ENCODE data around the gene SLC66A1.

SLC66A1 gene

DNA sequence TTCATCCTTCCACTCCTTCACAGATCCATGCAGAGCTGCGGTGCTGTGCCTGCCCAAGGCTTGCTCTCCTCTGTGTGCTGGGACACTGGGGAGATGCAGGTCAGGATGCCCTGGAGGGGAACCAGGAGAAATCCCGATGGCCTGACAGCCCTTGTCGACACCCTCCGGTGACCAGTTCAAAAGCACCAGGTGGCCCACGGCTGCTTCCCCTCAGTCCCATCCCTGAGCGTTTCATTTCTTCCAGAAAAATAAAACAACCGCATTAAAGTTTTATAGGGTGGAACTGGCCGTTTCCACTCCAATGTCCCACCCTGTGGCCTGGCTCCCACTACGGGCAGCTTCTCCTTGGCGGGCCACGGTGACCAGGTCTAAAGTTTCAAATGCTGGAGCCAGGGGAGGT is 48.3 kb downstream of the SLC66A1 start:
- Histone ChIP-seq H3K27ac (ENCODE audit: low read length) (no peak overlapping the region), H3K27me3 (ENCODE audit: control insufficient read depth, insufficient read depth, low read length) (no peaks in the 10 kb centered on the region), H3K9ac (ENCODE audit: low read length) (no peak overlapping the region), H3K4me1 (ENCODE audit: control insufficient read depth, low read depth, low read length) (no peaks in the 10 kb centered on the region), H3K36me3 (ENCODE audit: control insufficient read depth, low read depth, low read length) (peaks cover 17% of the 10 kb centered on the region), H3K4me3 (ENCODE audit: low read length) (no peak overlapping the region), H3K9me3 (ENCODE audit: control insufficient read depth, low read depth, low read length) (no peaks in the 10 kb centered on the region)

GRCh38 chr1:19360843-19361610 is 48.9 kb downstream of the SLC66A1 start:
- Histone ChIP-seq H3K4me1 (ENCODE audit: control insufficient read depth, low read depth, low read length) (no peaks in the 10 kb centered on the region), H3K36me3 (ENCODE audit: control insufficient read depth, low read depth, low read length) (peaks cover 11% of the 10 kb centered on the region), H3K9me3 (ENCODE audit: control insufficient read depth, low read depth, low read length) (no peaks in the 10 kb centered on the region), H3K27me3 (ENCODE audit: control insufficient read depth, insufficient read depth, low read length) (no peaks in the 10 kb centered on the region), H3K9ac (ENCODE audit: low read length) (no peak overlapping the region), H3K4me3 (ENCODE audit: low read length) (no peak overlapping the region), H3K27ac (ENCODE audit: low read length) (no peak overlapping the region)

- H3K9ac ChIP-seq (ENCODE audit: low read length) = no peak overlapping the region
- H3K27ac ChIP-seq (ENCODE audit: low read length) = no peak overlapping the region
- no peak overlapping the region for H3K4me3 ChIP-seq (ENCODE audit: low read length)
- peaks cover 6% of the 10 kb centered on the region for H3K36me3 ChIP-seq (ENCODE audit: control insufficient read depth, low read depth, low read length)
- H3K27me3 ChIP-seq (ENCODE audit: control insufficient read depth, insufficient read depth, low read length) = no peaks in the 10 kb centered on the region
- H3K4me1 ChIP-seq (ENCODE audit: control insufficient read depth, low read depth, low read length) = no peaks in the 10 kb centered on the region
- H3K9me3 ChIP-seq (ENCODE audit: control insufficient read depth, low read depth, low read length) = no peaks in the 10 kb centered on the region
Measured at GRCh38 chr1:19361611-19362147, 49.6 kb downstream of the SLC66A1 start.

DNA sequence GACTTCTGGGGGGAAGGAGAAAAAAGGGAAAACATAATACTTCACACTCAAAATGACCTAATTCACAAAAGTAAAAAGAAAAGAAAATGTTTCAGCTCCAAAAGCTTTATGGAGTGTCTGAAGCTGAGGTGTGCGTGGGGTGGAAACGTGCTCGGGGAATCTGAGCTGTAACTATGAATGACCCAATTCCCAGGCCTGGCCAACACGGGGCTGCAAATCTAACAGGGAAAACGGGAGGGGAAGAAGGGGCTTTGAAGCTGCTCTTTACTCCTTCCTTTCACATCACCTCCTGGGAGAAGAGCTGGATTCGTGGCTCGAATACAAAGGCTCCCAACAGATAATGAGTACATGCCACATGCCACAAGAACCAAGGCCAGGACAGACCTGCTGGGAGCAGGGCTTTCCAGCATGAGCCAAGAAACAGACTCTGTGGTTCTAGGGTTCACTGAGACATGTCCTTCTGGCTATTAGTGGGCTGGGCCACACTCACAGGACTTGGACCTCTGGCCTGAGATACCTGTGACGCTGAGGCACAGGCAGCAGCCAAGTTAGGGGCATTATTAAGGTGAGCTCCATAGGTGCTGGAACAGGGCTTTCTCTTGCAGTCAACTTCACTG is 51.5 kb downstream of the SLC66A1 start:
- H3K9ac ChIP-seq (ENCODE audit: low read length) = no peak overlapping the region
- no peak overlapping the region for H3K4me3 ChIP-seq (ENCODE audit: low read length)
- no peaks in the 10 kb centered on the region for H3K36me3 ChIP-seq (ENCODE audit: control insufficient read depth, low read depth, low read length)
- no peaks in the 10 kb centered on the region for H3K9me3 ChIP-seq (ENCODE audit: control insufficient read depth, low read depth, low read length)
- H3K27me3 ChIP-seq (ENCODE audit: control insufficient read depth, insufficient read depth, low read length) = no peaks in the 10 kb centered on the region
- H3K4me1 ChIP-seq (ENCODE audit: control insufficient read depth, low read depth, low read length) = no peaks in the 10 kb centered on the region
- H3K27ac ChIP-seq (ENCODE audit: low read length) = no peak overlapping the region

GRCh38 chr1:19365721-19366120 is 53.6 kb downstream of the SLC66A1 start:
- Histone ChIP-seq H3K4me1 (ENCODE audit: control insufficient read depth, low read depth, low read length) (no peaks in the 10 kb centered on the region), H3K27ac (ENCODE audit: low read length) (no peak overlapping the region), H3K36me3 (ENCODE audit: control insufficient read depth, low read depth, low read length) (no peaks in the 10 kb centered on the region), H3K4me3 (ENCODE audit: low read length) (no peak overlapping the region), H3K9me3 (ENCODE audit: control insufficient read depth, low read depth, low read length) (no peaks in the 10 kb centered on the region), H3K9ac (ENCODE audit: low read length) (no peak overlapping the region), H3K27me3 (ENCODE audit: control insufficient read depth, insufficient read depth, low read length) (no peaks in the 10 kb centered on the region)

DNA sequence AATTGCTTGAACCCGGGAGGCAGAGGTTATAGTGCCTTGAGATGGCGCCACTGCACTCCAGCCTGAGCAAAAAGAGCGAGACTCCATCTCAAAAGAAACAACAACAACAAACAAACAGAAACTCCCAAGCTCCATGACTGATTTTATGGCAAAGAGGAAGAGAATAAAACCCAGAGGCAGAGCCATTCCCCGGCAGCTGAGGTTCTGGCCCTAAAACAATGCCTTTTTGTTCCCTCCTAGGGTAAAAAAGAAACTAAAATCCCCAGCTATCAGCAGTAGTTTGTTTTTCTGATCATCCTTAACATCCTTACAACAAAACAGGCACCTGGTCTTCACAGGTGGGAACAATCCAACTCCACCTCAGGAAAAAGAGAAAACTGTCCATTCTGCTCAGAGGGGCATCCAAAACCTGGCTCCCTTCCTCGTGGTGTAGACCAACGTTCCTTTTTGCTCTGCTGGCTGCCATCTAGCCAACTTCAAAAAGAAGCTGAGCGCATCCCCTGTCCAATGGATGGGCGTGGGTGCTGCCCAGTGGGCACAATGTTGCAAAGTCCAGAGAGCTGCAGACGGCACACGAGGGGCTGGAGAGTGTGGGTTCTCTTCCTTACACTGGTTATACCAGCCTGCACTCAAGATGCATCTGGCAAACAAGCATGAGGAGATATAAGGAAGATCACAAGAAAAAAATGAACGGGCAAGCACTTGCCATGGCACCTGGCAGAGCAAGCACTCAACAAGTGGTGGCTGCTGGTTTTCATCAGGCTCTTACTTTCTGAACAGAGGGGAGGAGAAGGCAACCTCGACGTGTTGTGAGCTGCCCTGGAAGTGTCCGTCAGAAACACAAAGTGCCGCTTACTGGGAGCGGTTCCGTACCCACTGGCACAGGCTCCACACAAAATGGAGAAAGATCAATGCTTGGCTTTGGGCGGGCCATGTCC is 54.7 kb downstream of the SLC66A1 start:
- H3K9me3 ChIP-seq (ENCODE audit: control insufficient read depth, low read depth, low read length) = no peaks in the 10 kb centered on the region
- H3K36me3 ChIP-seq (ENCODE audit: control insufficient read depth, low read depth, low read length) = no peaks in the 10 kb centered on the region
- H3K4me1 ChIP-seq (ENCODE audit: control insufficient read depth, low read depth, low read length) = no peaks in the 10 kb centered on the region
- no peaks in the 10 kb centered on the region for H3K27me3 ChIP-seq (ENCODE audit: control insufficient read depth, insufficient read depth, low read length)
- no peak overlapping the region for H3K9ac ChIP-seq (ENCODE audit: low read length)
- H3K27ac ChIP-seq (ENCODE audit: low read length) = no peak overlapping the region
- H3K4me3 ChIP-seq (ENCODE audit: low read length) = no peak overlapping the region

DNA sequence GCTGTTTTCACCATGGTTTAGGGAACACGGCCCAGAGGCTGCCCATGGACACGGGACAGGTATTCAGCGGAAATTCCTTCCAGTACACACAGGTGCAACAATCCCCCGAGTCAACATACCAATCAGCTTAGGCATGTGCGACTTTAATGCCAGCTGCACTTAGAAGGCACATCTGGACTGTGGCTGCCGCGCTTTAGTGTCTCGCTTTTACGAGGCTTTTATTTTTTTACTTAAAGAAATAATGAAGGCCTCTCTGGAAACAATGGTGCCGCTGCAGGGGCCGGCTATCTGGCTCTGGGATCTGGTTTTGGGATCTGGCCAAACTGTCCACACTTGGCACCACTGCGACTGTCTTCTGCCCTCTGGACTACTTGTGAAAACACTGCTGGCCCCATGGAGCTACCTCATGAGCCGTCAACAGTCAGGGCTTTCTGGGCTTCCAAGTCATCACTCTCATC is 55.5 kb downstream of the SLC66A1 start:
- Histone ChIP-seq H3K9ac (ENCODE audit: low read length) (no peak overlapping the region), H3K4me1 (ENCODE audit: control insufficient read depth, low read depth, low read length) (no peaks in the 10 kb centered on the region), H3K4me3 (ENCODE audit: low read length) (no peak overlapping the region), H3K27me3 (ENCODE audit: control insufficient read depth, insufficient read depth, low read length) (no peaks in the 10 kb centered on the region), H3K36me3 (ENCODE audit: control insufficient read depth, low read depth, low read length) (no peaks in the 10 kb centered on the region), H3K9me3 (ENCODE audit: control insufficient read depth, low read depth, low read length) (no peaks in the 10 kb centered on the region), H3K27ac (ENCODE audit: low read length) (no peak overlapping the region)

- Histone ChIP-seq H3K27me3 (ENCODE audit: control insufficient read depth, insufficient read depth, low read length) (no peaks in the 10 kb centered on the region), H3K9me3 (ENCODE audit: control insufficient read depth, low read depth, low read length) (no peaks in the 10 kb centered on the region), H3K27ac (ENCODE audit: low read length) (no peak overlapping the region), H3K36me3 (ENCODE audit: control insufficient read depth, low read depth, low read length) (no peaks in the 10 kb centered on the region), H3K4me1 (ENCODE audit: control insufficient read depth, low read depth, low read length) (no peaks in the 10 kb centered on the region), H3K4me3 (ENCODE audit: low read length) (no peak overlapping the region), H3K9ac (ENCODE audit: low read length) (no peak overlapping the region)
Measured at GRCh38 chr1:19368050-19368449, 55.9 kb downstream of the SLC66A1 start.

- H3K4me1 ChIP-seq (ENCODE audit: control insufficient read depth, low read depth, low read length) = no peaks in the 10 kb centered on the region
- H3K9me3 ChIP-seq (ENCODE audit: control insufficient read depth, low read depth, low read length) = no peaks in the 10 kb centered on the region
- no peaks in the 10 kb centered on the region for H3K36me3 ChIP-seq (ENCODE audit: control insufficient read depth, low read depth, low read length)
- H3K27ac ChIP-seq (ENCODE audit: low read length) = no peak overlapping the region
- no peak overlapping the region for H3K9ac ChIP-seq (ENCODE audit: low read length)
- H3K4me3 ChIP-seq (ENCODE audit: low read length) = no peak overlapping the region
- H3K27me3 ChIP-seq (ENCODE audit: control insufficient read depth, insufficient read depth, low read length) = no peaks in the 10 kb centered on the region
Measured at GRCh38 chr1:19368964-19369363, 56.8 kb downstream of the SLC66A1 start.

DNA sequence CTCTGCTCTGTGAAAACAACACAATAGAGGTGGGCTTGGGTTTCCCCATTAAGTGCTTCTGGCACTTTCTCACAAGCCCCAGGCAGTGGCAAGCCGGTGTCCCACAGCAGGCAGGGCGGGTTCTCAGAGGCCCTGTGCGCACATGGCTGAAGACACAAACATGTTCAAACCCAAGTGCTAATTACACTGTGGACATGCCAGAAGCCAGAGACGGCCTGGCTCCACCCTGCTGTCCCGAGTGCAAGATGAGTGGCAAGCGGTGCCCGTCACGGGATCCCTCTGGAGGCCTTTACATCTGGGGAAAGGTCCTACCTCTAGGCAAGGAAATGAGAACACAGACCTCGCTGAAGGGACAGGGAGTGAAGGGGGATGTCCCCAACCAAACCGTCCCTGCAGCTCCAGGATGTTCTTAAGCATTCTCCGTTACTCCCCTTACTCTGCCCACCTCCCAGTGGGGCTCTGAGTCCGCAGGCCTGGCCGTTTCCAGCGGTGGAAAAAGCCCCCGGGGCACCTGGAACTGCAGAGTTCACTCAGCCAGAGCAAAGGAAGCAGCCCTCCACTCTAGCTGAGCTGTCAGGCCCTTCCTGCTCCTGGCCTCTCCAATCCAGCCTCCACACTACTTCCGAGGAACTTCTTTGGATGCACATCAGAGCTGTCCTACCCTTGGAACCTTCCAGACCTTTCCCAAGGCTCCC is 57.4 kb downstream of the SLC66A1 start:
- no peak overlapping the region for H3K4me3 ChIP-seq (ENCODE audit: low read length)
- H3K27ac ChIP-seq (ENCODE audit: low read length) = no peak overlapping the region
- H3K36me3 ChIP-seq (ENCODE audit: control insufficient read depth, low read depth, low read length) = no peaks in the 10 kb centered on the region
- H3K9ac ChIP-seq (ENCODE audit: low read length) = no peak overlapping the region
- H3K4me1 ChIP-seq (ENCODE audit: control insufficient read depth, low read depth, low read length) = no peaks in the 10 kb centered on the region
- H3K27me3 ChIP-seq (ENCODE audit: control insufficient read depth, insufficient read depth, low read length) = no peaks in the 10 kb centered on the region
- no peaks in the 10 kb centered on the region for H3K9me3 ChIP-seq (ENCODE audit: control insufficient read depth, low read depth, low read length)
